Osteoblast (primary cell): ENCODE measurements around the gene ANO2. TPM values are rescaled to one million over a fixed set of nuclear protein-coding genes. Genes with fewer than 3 reads are reported as not detected.

Experiments
- DNase-seq: peaks from one replicate; pipeline ENCODE4 v3.0.0; 2011; ENCODE audit warnings: low spot score, mixed read lengths; ENCODE audit not compliant: insufficient read length; ENCODE audit errors: missing footprints
- H2AFZ ChIP-seq: 2 replicates; pipeline ENCODE4 v1.6.0; 2011; ENCODE audit warnings: mild to moderate bottlenecking, low read length
- H3K27ac ChIP-seq: 2 replicates; pipeline ENCODE4 v1.5.1; 2011; ENCODE audit warnings: mild to moderate bottlenecking, low read depth, low read length, moderate library complexity
- H3K27me3 ChIP-seq: 2 replicates; pipeline ENCODE4 v1.6.0; 2012; ENCODE audit warnings: mild to moderate bottlenecking, control low read depth, inconsistent platforms, low read length, moderate library complexity; ENCODE audit not compliant: insufficient read depth
- H3K36me3 ChIP-seq: 2 replicates; pipeline ENCODE4 v1.5.1; 2011; ENCODE audit warnings: mild to moderate bottlenecking, low read length, control low read depth, moderate library complexity; ENCODE audit not compliant: insufficient read depth
- H3K4me1 ChIP-seq: 2 replicates; pipeline ENCODE4 v1.5.1; 2011; ENCODE audit warnings: mild to moderate bottlenecking, low read length, control low read depth, moderate library complexity; ENCODE audit not compliant: insufficient read depth
- H3K4me2 ChIP-seq: 2 replicates; pipeline ENCODE4 v1.6.0; 2011; ENCODE audit warnings: mild to moderate bottlenecking, low read length; ENCODE audit not compliant: insufficient read depth
- H3K4me3 ChIP-seq: fragments of 200-600 bp; sonication (generic); 3 replicates; pipeline ENCODE4 v1.5.1; 2012; ENCODE audit warnings: mild to moderate bottlenecking, low read length, inconsistent platforms; ENCODE audit not compliant: insufficient read depth
- H3K79me2 ChIP-seq: 2 replicates; pipeline ENCODE4 v1.6.0; 2012; ENCODE audit warnings: mild to moderate bottlenecking, low read length, control low read depth, inconsistent platforms; ENCODE audit not compliant: insufficient read depth
- H3K9me3 ChIP-seq: 2 replicates; pipeline ENCODE4 v1.5.1; 2011; ENCODE audit warnings: low read depth, low read length, control low read depth
- H4K20me1 ChIP-seq: 2 replicates; pipeline ENCODE4 v1.6.0; 2012; ENCODE audit warnings: mild to moderate bottlenecking, low read length, control low read depth; ENCODE audit not compliant: insufficient read depth
- CTCF ChIP-seq: IDR thresholded peaks from 2 replicates; pipeline ENCODE4 v1.5.1; 2011; ENCODE audit warnings: mild to moderate bottlenecking, low read depth, low read length, moderate library complexity; ENCODE audit errors: extremely low read depth
- total RNA-seq: library from RNA; depleted of rRNA; stranded (reverse); fragments of >200 nt; gene quantifications from 2 replicates; pipeline ENCODE4 v1.2.3, GENCODE V29; 2012

Gene ANO2
- total RNA-seq, 1 donor: under 0.01 TPM

DNA sequence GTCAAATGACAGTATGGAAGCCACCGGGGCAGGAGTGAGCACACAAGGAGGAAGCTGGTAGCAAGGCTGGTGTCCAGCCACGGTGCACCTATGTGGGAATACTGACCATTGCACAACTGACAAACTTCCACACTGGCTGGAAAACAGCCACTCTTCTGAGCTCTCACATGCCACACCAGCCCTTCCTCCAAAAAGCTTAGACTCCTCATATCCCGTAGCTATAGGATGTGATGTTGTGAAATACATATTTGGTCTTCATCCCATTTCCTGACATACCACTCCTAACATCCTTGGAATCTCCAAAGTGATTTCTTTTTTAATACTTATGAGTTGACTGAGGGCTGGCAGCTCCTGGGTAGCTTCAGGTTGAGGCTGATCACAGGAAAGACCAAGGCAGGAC, 409.5 kb downstream of the ANO2 start:
- Histone ChIP-seq H3K27ac (no peak overlapping the region), H4K20me1 (no peaks in the 10 kb centered on the region), H2AFZ (no peak overlapping the region), H3K36me3 (no peaks in the 10 kb centered on the region), H3K4me1 (no peaks in the 10 kb centered on the region), H3K4me3 (no peak overlapping the region), H3K9me3 (no peaks in the 10 kb centered on the region), H3K27me3 (no peaks in the 10 kb centered on the region), H3K4me2 (no peak overlapping the region), H3K79me2 (no peaks in the 10 kb centered on the region)
- DNase-seq: no peak
- no peak for TF ChIP-seq CTCF

- Histone ChIP-seq H2AFZ (no peak overlapping the region), H3K36me3 (no peaks in the 10 kb centered on the region), H3K9me3 (no peaks in the 10 kb centered on the region), H3K4me1 (no peaks in the 10 kb centered on the region), H3K4me3 (no peak overlapping the region), H3K79me2 (no peaks in the 10 kb centered on the region), H4K20me1 (no peaks in the 10 kb centered on the region), H3K27me3 (no peaks in the 10 kb centered on the region), H3K4me2 (no peak overlapping the region), H3K27ac (no peak overlapping the region)
- no peak for TF ChIP-seq CTCF
- no peak for DNase-seq
Measured at GRCh38 chr12:5534426-5535199, 410.4 kb downstream of the ANO2 start.

DNA sequence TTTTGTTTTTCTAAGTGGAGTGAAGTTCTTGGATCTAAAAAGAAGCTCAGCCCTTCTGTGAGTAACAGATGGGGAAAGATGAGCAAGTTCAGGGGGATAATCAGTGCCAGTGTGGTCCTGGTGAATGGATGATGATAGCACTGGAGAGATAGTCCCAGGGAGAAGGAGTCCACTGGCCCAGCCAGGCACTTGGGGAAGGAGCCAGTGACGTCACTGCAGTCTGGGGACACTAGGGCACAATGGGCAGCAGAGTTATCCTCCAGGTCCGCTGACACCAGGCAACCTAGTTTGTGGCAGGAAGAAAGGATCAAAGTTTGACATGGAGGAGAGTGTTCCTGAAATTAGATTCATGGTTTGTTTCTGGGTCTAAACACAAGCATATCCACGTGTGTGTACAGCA, 411.7 kb downstream of the ANO2 start:
- Histone ChIP-seq H3K4me3 (no peak overlapping the region), H3K27ac (no peak overlapping the region), H3K9me3 (no peaks in the 10 kb centered on the region)

More for the DNA sequence above, 411.7 kb downstream of the ANO2 start:
- Histone ChIP-seq H3K79me2 (no peaks in the 10 kb centered on the region), H3K4me2 (no peak overlapping the region), H2AFZ (no peak overlapping the region), H4K20me1 (no peaks in the 10 kb centered on the region), H3K36me3 (no peaks in the 10 kb centered on the region), H3K4me1 (no peaks in the 10 kb centered on the region), H3K27me3 (no peaks in the 10 kb centered on the region)
- no peak for TF ChIP-seq CTCF
- no peak for DNase-seq
